Measurements from ENCODE around the gene BCOR.

DNA sequence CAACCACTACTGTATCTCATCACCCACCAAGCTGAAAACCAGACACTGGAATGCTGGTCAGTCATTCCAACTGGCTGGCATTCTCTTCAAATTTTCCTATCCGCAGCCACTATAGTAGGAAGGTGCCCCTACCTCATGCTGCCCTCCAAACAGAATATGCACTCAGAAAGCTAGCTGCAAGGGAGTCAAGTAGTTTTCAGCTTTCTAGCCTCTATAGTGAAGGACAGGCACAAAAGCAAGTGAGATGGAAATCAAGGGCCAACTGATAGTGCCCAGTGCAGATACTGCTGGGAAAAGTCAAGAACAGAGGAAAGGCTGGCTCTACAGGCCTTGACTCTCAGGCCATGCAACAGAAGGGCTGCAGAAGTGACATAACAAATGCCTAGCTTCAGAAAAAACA is 47.2 kb downstream of the BCOR start:
- no peak for TF ChIP-seq SPI1 (IDR thresholded peaks at IDR 0.05; ENCODE audit: low read depth, low read length)
- TF ChIP-seq TAF1 (IDR thresholded peaks at IDR 0.05; ENCODE audit: low read depth, low read length) = no peak
- TF ChIP-seq POLR2AphosphoS5 (IDR thresholded peaks at IDR 0.05; ENCODE audit: low read depth, low read length) = no peak
- no peak for TF ChIP-seq POLR2A (IDR thresholded peaks at IDR 0.05; ENCODE audit: low read depth, low read length)
- TF ChIP-seq POU2F2 (IDR thresholded peaks at IDR 0.05; ENCODE audit: low read depth, low read length) = no peak
- no peak for TF ChIP-seq PAX5 (IDR thresholded peaks at IDR 0.05; ENCODE audit: insufficient read depth, low read length, severe bottlenecking)

Measured in GM12891 (cell line).